Activated CD8-positive, alpha-beta memory T cell treated with anti-CD3 and anti-CD28 coated beads for 36 hours (primary cell): Measurements from ENCODE around the gene BRME1. TPM values are rescaled to one million over a fixed set of nuclear protein-coding genes. Genes with fewer than 3 reads are reported as not detected.

ENCODE experiments used
- total RNA-seq, 2 experiments: library from RNA; stranded (reverse); gene quantifications; one replicate each; pipeline ENCODE4 v1.2.3, GENCODE V29; 2021

Gene BRME1
- total RNA-seq, 2 experiments from 2014 or later: 6.9 TPM

Other genes starting within 250 kb of the BRME1 start
- gene MRI1, start 141.6 kb downstream of the BRME1 start, total RNA-seq: 10 to 100 TPM; 44.6 to 46.1 TPM
- gene C19orf53, start 131.7 kb downstream of the BRME1 start, total RNA-seq: 100 to 1,000 TPM; 142 to 148 TPM
- 1 to 10 TPM; 4.9 to 5.8 TPM for gene ZSWIM4, start 110.7 kb downstream of the BRME1 start, total RNA-seq
- gene NANOS3, start 29.0 kb downstream of the BRME1 start, total RNA-seq: 1 to 10 TPM in 1 of 2 experiments, under 1 TPM in 1; 0.92 to 2.1 TPM
- 10 to 100 TPM; 29.4 to 30.5 TPM for gene CC2D1A, start 84 bp upstream of the BRME1 start, total RNA-seq
- under 1 TPM in 1 of 2 experiments, not detected in 1; 0.21 TPM for gene PODNL1, start 32.3 kb upstream of the BRME1 start, total RNA-seq
- gene DCAF15, start 46.4 kb upstream of the BRME1 start, total RNA-seq: 10 to 100 TPM; 59.9 to 65.3 TPM
- gene RFX1, start 100.2 kb upstream of the BRME1 start, total RNA-seq: 10 to 100 TPM; 11.8 to 12.5 TPM
- not detected for gene RLN3, start 122.0 kb upstream of the BRME1 start, total RNA-seq
- 10 to 100 TPM; 60.1 to 61.1 TPM for gene IL27RA, start 125.6 kb upstream of the BRME1 start, total RNA-seq
- not detected for gene PALM3, start 156.0 kb upstream of the BRME1 start, total RNA-seq
- gene MISP3, start 166.7 kb upstream of the BRME1 start, total RNA-seq: 1 to 10 TPM; 1.0 to 1.1 TPM
- gene C19orf67, start 179.7 kb upstream of the BRME1 start, total RNA-seq: not detected
- gene SAMD1, start 184.6 kb upstream of the BRME1 start, total RNA-seq: 10 to 100 TPM; 95.0 to 96.1 TPM
- 10 to 100 TPM; 70.5 to 74.1 TPM for gene PRKACA, start 211.6 kb upstream of the BRME1 start, total RNA-seq
- gene ASF1B, start 230.5 kb upstream of the BRME1 start, total RNA-seq: 10 to 100 TPM; 79.7 to 83.6 TPM